NCI-H2171 (cell line): ENCODE data around the gene CENPVL2.
"Not testable (repeated sequence)": the region's sequence is repeated elsewhere in the genome, so short reads cannot be mapped to it uniquely, and the experiment has no call there.

Experiments used
- DNase-seq: peaks from one replicate; lab custom pipeline; 2025; lab: John Stamatoyannopoulos, UW

The CENPVL2 gene

DNA sequence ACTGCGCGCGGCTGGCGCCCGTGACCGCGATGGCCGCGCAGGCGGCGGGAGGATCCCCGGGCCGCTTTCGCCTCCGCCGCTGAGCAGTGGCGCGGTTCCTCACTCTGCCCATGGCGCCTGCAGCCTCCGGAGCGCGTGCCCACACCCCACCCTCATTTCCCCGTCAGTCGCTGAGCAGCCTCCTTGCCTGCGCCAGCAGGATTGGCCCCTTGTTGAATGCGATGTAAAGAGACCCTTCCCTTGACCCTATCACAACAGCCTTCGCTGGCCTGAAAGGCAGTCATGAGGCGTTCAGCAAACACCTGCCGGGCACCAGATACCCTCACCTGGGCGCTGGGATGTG, at the start of gene CENPVL2:
CENPVL2 (minus strand) TSS at position 112 of the 343 bp plus-strand sequence; CDS start at position 112, 0 bp downstream.
- DNase-seq = not testable (repeated sequence)

DNA sequence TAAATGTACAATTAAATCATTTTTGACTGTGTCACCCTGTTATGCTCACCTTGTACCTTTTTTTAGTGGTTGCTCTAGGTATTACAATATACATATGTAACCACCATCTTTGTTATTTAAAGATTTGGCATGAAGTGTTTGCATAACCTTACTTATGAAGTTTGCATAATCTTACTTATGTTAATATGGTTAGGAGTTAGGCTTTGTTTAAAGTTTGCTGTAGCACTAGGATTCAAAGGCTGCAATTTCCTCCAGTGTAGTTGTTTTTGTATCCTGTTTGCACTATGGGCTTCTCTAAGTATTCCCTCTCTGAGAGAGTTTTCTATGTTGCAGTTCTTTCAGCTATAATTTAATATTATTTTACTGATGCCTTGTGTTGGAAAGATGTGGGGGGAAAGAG, 45.6 kb upstream of the CENPVL2 start:
- DNase-seq = no peak

DNA sequence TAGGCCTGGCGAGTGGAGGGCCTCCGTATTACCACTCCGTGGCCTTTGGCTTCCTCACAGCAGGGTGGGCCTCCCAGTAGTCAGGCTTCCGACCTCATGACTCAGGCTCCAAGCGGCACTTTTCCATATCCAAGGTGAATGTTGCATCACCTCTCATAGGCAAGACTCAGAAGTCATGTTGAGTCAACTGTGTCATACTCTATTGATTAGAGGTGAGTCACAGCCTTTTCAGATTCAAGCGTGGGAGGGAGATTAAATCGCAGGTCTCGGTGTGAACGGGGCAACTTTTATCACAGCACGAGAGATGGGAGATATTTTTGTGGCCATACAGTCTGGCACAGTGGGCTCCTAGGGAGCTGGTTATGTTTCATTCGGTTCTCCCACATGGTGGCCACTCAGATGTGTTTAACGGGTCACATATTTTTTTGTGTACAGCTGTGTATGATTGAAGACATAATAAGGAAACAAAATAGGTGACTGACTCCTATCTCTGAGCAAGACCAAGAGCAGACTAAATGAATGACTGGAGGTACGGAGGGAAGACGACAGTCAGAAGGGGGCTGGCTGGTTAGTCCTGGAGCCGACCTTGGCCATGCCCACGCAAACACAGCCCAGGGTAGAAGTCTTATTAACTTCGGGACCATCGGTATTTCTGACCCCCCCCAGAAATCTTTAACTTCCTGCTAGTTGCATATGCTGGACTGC, 30.5 kb upstream of the CENPVL2 start:
- not testable (repeated sequence) for DNase-seq

DNA sequence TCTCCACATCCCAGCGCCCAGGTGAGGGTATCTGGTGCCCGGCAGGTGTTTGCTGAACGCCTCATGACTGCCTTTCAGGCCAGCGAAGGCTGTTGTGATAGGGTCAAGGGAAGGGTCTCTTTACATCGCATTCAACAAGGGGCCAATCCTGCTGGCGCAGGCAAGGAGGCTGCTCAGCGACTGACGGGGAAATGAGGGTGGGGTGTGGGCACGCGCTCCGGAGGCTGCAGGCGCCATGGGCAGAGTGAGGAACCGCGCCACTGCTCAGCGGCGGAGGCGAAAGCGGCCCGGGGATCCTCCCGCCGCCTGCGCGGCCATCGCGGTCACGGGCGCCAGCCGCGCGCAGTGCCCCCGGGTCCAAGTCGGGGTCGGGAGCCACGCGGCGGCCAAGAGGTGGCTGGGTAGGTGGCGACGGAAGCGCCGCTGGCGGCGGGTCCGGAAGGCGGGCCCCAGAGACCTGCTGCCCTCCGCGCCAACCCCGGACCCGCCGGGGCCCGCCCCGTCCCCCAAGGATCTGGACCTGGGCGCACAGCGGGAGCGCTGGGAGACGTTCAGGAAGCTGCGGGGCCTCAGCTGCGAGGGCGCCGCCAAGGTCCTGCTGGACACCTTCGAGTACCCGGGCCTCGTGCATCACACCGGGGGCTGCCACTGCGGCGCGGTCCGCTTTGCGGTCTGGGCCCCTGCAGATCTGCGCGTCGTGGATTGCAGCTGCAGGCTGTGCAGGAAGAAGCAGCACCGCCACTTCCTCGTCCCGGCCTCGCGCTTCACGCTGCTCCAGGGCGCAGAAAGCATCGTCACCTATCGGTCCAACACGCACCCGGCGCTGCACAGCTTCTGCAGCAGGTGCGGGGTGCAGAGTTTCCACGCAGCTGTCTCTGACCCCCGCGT, 27.9 kb upstream of the CENPVL2 start, which contains the start of gene CENPVL1:
CENPVL1 (plus strand) TSS at position 236 of the 888 bp plus-strand sequence; CDS start at position 236, 0 bp downstream.
- DNase-seq = not testable (repeated sequence)

DNA sequence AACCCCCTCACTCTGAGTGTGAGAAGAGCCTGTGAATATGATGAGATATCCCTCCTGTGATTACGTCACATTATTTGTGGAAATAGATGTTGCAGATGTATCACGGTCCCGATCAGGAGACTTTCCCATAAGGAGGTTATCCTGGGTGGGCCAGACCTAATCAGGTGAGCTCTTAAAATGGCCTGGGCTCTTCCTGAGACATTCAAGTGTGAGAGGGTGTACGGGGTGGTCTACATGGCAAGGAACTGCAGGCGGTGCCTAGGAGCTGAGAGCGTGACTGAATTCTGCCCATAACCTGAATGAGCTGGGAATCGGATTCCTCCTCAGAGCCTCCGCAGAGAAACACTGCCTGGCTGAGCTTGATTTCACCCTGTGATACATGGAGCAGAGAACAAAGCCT, 14.8 kb upstream of the CENPVL2 start:
- no peak for DNase-seq

DNA sequence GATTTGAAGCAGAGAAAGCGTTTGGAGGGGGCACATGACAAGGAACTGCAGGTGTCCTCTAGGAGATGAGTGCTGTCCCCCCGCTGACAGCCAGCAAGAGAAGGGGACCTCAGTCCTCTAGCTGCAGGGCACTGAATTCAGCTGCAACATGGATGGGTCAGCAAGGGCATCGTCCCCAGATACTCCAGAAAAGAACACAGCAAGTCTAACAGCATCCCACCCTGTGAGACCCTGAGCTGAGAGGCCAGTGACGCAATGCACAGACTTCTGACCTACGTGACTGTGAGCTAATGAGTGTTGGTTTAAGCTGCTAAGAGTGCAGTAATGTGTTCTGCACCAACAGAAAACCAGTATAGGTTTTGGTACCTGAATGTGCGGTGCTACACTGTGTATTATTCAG, 11.6 kb upstream of the CENPVL2 start:
- no peak for DNase-seq

DNA sequence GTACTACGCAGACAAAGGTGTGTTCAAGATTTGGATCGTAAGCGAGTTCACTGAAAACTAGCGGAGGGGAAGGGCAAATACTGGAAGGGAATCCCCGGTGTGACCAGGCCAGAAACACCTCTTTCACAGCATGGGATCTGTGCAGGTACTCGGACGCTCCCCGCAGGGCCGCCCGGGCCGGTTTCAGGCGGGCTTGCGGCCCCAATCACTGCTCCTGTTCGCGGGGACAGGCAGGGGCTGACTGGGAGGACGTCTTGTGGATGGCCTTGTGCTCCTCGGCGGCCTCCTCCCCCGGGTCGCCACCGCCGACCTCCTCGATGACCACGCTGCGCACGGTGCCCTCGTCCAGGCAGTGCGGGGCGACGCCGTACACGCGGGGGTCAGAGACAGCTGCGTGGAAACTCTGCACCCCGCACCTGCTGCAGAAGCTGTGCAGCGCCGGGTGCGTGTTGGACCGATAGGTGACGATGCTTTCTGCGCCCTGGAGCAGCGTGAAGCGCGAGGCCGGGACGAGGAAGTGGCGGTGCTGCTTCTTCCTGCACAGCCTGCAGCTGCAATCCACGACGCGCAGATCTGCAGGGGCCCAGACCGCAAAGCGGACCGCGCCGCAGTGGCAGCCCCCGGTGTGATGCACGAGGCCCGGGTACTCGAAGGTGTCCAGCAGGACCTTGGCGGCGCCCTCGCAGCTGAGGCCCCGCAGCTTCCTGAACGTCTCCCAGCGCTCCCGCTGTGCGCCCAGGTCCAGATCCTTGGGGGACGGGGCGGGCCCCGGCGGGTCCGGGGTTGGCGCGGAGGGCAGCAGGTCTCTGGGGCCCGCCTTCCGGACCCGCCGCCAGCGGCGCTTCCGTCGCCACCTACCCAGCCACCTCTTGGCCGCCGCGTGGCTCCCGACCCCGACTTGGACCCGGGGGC, 567 bp downstream of the CENPVL2 start:
- not testable (repeated sequence) for DNase-seq

DNA sequence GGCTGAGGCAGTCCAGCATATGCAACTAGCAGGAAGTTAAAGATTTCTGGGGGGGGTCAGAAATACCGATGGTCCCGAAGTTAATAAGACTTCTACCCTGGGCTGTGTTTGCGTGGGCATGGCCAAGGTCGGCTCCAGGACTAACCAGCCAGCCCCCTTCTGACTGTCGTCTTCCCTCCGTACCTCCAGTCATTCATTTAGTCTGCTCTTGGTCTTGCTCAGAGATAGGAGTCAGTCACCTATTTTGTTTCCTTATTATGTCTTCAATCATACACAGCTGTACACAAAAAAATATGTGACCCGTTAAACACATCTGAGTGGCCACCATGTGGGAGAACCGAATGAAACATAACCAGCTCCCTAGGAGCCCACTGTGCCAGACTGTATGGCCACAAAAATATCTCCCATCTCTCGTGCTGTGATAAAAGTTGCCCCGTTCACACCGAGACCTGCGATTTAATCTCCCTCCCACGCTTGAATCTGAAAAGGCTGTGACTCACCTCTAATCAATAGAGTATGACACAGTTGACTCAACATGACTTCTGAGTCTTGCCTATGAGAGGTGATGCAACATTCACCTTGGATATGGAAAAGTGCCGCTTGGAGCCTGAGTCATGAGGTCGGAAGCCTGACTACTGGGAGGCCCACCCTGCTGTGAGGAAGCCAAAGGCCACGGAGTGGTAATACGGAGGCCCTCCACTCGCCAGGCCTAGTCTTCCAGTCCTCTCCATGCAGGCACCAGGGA, 2.8 kb downstream of the CENPVL2 start:
- not testable (repeated sequence) for DNase-seq

DNA sequence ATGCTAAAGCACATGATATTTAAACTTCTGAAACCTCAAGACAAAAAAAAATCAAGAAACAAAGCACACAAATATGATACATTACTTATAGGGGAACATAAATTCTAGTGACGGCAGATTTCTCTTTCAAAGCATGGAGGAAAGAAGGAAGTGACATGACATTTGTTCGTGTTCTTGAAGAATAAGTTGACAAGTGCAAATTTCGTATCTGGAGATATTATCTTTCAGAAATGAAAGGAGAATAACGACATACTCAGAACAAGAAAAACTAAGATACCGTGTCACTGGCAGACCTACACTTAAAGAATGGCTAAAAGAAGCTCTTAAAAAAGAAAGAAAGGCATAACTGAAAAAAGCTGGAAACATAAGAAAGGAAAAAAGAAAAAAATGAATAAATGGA, 16.6 kb downstream of the CENPVL2 start:
- no peak for DNase-seq

DNA sequence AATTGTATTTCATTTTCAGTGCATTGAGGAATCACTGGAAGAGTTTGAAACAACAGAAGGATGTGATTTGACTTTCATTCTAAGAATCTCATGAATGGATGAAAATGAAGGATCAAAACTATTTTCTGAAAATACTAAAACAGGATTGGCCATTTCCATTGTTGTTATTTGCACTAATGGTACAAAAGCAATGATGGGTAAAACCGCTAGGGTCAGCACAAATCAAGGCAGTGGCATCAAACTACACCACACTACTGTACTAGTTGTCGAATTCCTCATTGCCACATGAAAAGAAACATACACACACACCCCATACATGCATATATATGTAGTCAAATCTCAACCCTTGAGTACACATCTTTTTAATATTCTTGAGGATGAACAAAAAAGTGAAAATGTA, 39.3 kb downstream of the CENPVL2 start:
- DNase-seq = no peak

DNA sequence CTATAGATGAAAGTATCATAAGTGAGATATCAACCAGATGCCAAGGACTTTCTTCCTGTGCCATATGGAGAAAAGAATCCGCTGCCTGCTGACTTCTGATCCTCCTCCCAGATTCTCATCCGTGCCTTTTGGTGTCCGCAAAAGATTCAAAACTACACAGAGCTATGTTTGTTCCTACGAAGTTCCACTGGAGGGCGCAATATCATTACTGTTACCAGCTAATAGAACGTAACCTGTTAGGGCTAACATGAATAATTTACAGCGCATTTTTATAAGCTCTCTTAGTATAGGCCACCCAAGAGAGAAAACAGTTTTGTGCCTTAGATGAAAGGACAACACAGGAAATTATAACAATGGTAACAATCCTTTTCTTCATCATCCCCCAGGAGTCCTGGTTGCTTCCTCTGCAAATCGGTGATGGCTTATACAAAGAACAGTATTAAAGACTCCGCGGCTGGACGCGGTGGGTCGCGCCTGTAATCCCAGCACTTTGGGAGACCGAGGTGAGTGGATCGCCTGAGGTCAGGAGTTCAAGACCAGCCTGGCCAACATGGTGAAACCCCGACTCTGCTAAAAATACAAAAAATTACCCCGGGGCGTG, 41.1 kb downstream of the CENPVL2 start:
- no peak for DNase-seq

DNA sequence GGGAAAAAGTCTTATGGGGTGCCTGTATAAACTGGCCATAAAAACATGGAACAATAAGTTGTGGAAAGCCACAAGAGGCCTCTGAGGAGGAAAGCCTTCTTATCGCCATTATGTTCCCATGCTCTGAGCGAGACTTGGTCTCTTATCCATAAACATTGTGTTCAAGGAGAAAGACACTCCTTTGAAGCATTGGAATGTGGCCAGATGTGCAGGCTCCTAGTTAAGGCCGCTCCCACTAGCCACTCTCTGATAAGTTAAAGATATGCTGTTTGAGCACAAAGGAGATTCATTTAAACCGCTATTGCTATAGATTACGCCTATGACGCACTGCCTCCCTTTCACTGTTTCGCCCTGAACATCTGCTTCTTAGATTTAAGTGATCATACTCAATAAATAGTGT, 46.1 kb downstream of the CENPVL2 start:
- DNase-seq = not testable (repeated sequence)
